Skeletal muscle tissue (tissue), 4 donors: ENCODE data around the gene HLA-E. TPM values are rescaled to one million over a fixed set of nuclear protein-coding genes. Genes with fewer than 3 reads are reported as not detected.
A peak's percentile ranks its signal among the peaks of the same experiment; 100 is the strongest.
"Not testable (repeated sequence)": the region's sequence is repeated elsewhere in the genome, so short reads cannot be mapped to it uniquely, and the experiment has no call there.

Experiments used
- H3K27ac ChIP-seq: one replicate; pipeline ENCODE4 v1.7.0; 2013; ENCODE audit warnings: mild to moderate bottlenecking, low read depth, low read length, inconsistent platforms
- H3K27me3 ChIP-seq, 3 donors: one replicate each; pipeline ENCODE4 v1.7.0; 2013; ENCODE audit warnings: low read length in 3 of 3; ENCODE audit not compliant: control insufficient read depth in 3 of 3, insufficient read depth in 3 of 3
- H3K36me3 ChIP-seq, 3 donors: one replicate each; pipeline ENCODE4 v1.7.0; 2013; ENCODE audit warnings: low read length in 3 of 3; ENCODE audit not compliant: control insufficient read depth in 3 of 3, insufficient read depth in 3 of 3
- H3K4me1 ChIP-seq, 3 donors: one replicate each; pipeline ENCODE4 v1.7.0; 2013; ENCODE audit warnings: low read length in 3 of 3, mild to moderate bottlenecking in 3 of 3; ENCODE audit not compliant: control insufficient read depth in 3 of 3, insufficient read depth in 3 of 3
- H3K4me3 ChIP-seq, 3 donors: one replicate each; pipeline ENCODE4 v1.7.0; 2013; ENCODE audit warnings: low read length in 3 of 3
- H3K9ac ChIP-seq, 3 donors: one replicate each; pipeline ENCODE4 v1.7.0; 2013; ENCODE audit warnings: low read length in 3 of 3, mild to moderate bottlenecking in 3 of 3, moderate library complexity in 2 of 3, low read depth in 1 of 3
- H3K9me3 ChIP-seq, 3 donors: one replicate each; pipeline ENCODE4 v1.7.0; 2013; ENCODE audit warnings: low read length in 3 of 3; ENCODE audit not compliant: control insufficient read depth in 3 of 3
- total RNA-seq: library from RNA; depleted of rRNA; stranded (reverse); fragments of >200 nt; gene quantifications from one replicate; pipeline ENCODE4 v1.2.3, GENCODE V29; 2014
- donor health status: Osteomylitis.

The HLA-E gene
- total RNA-seq, 1 donor from 2014 or later, result 98.6 TPM

DNA sequence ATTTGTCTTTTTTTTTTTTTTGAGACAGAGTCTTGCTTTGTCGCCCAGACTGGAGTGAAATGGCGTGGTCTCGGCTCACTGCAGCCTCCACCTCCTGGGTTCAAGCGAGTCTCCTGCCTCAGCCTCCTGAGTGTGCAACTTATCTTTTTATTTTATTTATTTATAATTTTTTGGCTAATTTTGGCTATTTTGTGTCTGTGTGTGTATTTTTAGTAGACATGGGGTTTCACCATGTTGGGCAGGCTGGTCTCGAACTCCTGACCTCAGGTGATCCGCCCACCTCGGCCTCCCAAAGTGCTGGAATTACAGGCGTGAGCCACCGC is 27.4 kb downstream of the HLA-E start:
- H3K27ac ChIP-seq, result peak overlapping the region; percentile 76
- not testable (repeated sequence) for H3K27me3 ChIP-seq, H3K36me3 ChIP-seq, H3K4me1 ChIP-seq, H3K9me3 ChIP-seq
- peak overlapping the region in 2 of 3 donors; percentile 62 to 69 for H3K4me3 ChIP-seq
- peak overlapping the region in 1 of 3 donors; percentile 63 for H3K9ac ChIP-seq

DNA sequence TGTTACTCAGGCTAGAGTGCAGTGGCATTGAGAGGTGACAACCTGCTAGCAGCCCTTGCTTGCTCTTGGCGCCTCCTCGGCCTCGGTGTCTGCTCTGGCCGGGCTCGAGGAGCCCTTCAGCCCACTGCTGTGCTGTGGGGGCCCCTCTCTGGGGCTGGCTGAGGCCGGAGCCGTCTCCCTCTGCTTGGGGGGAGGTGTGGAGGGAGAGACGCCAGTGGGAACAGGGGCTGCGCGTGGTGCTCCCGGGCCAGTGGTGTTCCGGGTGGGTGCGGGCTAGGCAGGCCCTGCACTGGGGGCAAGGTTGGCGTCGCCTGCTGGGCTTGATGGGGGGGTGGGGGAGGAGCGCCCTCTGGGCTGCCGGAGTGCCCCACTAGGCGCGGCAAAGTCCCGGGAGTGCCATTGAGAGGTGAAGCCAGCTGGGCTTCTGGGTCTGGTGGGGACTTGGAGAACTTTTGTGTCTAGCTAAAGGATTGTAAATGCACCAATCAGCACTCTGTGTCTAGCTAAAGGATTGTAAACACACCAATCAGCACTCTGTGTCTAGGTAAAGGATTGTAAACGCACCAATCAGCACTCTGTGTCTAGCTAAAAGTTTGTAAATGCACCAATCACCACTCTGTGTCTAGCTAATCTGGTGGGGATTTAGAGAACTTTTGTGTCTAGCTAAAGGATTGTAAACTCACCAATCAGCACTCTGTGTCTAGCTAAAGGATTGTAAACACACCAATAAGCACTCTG is 28.6 kb downstream of the HLA-E start:
- not testable (repeated sequence) for H3K9ac ChIP-seq, H3K27ac ChIP-seq, H3K36me3 ChIP-seq, H3K9me3 ChIP-seq, H3K4me1 ChIP-seq, H3K4me3 ChIP-seq, H3K27me3 ChIP-seq

DNA sequence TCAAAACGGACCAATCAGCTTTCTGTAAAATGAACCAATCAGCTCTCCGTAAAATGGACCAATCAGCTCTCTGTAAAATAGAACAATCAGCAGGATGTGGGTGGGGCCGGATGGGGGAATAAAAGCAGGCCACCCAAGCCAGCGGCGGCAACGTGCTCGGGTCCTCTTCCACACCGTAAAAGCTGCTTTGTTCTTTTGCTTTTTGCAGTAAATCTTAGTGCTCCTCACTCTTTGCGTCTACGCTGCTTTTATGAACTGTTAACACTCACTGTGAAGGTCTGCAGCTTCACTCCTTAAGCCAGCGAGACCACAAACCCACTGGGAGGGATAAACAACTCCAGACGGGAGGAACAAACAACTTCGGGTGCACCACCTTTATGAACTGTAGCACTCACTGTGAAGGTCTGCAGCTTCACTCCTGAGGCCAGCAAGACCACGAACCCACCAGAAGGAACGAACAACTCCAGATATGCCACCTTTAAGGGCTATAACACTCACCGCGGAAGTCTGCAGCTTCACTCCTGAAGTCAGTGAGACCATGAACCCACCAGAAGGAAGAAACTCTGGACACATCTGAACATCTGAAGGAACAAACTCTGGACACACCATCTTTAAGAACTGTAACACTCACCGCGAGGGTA is 29.3 kb downstream of the HLA-E start:
- not testable (repeated sequence) for H3K9me3 ChIP-seq, H3K27me3 ChIP-seq, H3K36me3 ChIP-seq, H3K4me1 ChIP-seq, H3K4me3 ChIP-seq, H3K9ac ChIP-seq, H3K27ac ChIP-seq

DNA sequence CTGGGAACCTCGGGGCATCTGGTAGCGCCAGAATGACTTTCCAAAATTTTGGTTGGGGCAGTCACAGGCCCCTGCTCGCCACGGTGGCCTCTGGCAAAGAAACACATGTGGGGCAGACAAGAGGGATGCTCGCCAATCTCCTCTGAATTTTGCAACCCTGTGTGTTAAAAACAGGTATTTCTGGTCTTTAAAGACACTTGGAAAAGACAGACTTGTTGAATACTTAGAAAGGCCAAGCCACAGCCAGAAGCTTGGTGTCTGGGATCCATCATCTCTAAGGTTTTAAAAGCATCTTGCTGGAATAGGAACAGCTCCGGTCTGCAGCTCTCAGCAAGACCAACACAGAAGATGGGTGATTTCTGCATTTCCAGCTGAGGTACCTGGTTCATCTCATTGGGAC is 31.2 kb downstream of the HLA-E start:
- Histone ChIP-seq H3K4me1 (peaks cover 0 to 5% (median 0%) of the 10 kb centered on the region in 3 donors), H3K4me3 (no peak overlapping the region), H3K36me3 (no peaks in the 10 kb centered on the region), H3K27me3 (peaks cover 0 to 3% (median 0%) of the 10 kb centered on the region in 3 donors), H3K9me3 (peaks cover 0 to 3% (median 0%) of the 10 kb centered on the region in 3 donors), H3K9ac (no peak overlapping the region), H3K27ac (no peak overlapping the region)

DNA sequence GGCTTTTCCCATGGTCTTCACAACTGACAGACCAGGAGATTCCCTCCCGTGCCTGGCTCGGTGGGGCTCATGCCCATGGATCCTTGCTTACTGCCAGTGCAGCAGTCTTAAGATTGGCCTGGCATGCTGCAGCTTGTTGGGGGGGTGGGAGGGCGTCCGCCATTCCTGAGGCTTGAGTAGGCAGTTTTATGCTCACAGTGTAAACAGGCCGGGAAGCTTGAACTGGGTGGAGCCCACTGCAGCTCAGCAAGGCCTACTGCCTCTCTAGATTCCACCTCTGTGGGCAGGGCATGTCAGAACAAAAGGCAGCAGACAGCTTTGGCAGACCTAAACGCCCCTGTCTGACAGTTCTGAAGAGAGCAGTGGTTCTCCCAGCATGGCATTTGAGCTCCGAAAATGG is 31.8 kb downstream of the HLA-E start:
- not testable (repeated sequence) for H3K9me3 ChIP-seq, H3K4me3 ChIP-seq, H3K36me3 ChIP-seq, H3K9ac ChIP-seq, H3K4me1 ChIP-seq, H3K27me3 ChIP-seq, H3K27ac ChIP-seq

DNA sequence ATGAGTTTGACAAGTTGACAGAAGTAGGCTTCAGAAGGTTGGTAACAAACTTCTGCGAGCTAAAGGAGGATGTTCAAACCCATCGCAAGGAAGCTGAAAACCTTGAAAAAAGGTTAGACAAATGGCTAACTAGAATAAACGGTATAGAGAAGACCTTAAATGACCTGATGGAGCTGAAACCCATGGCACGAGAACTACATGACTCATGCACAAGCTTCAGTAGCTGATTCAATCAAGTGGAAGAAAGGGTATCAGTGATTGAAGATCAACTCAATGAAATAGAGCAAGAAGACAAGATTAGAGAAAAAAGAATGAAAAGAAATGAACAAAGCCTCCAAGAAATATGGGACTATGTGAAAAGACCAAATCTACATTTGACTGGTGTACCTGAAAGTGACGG is 32.6 kb downstream of the HLA-E start:
- H3K27ac ChIP-seq, H3K4me3 ChIP-seq, H3K27me3 ChIP-seq: not testable (repeated sequence)

DNA sequence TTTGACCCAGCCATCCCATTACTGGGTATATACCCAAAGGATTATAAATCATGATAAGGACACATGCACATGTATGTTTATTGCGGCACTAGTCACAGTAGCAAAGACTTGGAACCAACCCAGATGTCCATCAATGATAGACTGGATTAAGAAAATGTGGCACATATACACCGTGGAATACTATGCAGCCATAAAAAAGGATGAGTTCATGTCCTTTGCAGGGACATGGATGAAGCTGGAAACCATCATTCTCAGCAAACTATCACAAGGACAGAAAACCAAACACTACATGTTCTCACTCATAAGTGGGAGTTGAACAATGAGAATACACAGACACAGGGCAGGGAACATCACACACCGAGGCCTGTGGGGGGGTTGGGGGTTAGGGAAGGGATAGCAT is 37.1 kb downstream of the HLA-E start:
- not testable (repeated sequence) for H3K4me1 ChIP-seq, H3K36me3 ChIP-seq, H3K9me3 ChIP-seq, H3K27ac ChIP-seq, H3K4me3 ChIP-seq, H3K9ac ChIP-seq, H3K27me3 ChIP-seq

More for the DNA sequence above, 32.6 kb downstream of the HLA-E start:
- not testable (repeated sequence) for H3K4me1 ChIP-seq, H3K36me3 ChIP-seq, H3K9ac ChIP-seq, H3K9me3 ChIP-seq

DNA sequence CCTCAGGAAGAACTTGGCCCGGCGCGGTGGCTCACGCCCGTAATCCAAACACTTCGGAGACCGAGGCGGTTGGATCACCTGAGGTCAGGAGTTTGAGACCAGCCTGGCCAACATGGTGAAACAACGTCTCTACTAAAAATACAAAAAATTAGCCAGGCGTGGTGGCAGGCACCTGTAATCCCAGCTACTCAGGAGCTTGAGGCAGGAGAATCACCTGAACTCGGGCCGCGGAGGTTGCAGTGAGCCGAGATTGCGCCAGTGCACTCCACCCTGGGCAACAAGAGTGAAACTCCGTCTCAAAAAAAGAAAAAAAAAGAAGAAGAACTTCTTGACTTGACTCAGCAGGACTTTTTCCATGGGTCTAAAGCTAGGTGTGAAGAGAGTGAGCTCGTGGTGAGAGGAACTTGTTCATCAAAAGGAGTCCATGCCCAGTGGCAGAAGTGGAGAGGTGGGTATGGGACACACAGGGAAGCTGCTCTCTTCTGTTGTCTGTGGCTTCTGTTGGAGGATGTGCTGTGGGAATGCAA is 40.1 kb downstream of the HLA-E start:
- H3K36me3 ChIP-seq, H3K9me3 ChIP-seq, H3K9ac ChIP-seq, H3K4me3 ChIP-seq, H3K27me3 ChIP-seq, H3K4me1 ChIP-seq, H3K27ac ChIP-seq: not testable (repeated sequence)

DNA sequence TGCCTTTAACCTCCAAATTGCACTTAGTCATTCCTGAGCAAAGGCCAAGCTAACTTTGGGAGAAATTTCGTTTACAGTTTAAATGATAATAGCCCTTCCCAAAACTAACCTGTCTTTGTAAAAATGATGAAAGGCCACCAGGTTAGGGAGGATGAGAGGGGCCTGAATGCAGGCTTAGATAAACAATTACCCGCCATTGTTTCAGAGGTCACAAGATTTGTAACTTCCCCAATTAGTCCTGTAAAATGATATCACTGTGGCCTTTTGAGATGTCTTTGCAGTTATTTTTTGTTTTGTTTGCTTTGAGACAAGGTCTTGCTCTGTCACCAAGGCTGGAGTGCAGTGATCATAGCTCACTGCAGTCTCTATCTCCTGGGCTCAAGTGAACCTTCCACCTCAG is 40.7 kb downstream of the HLA-E start:
- H3K27ac ChIP-seq, result no peak overlapping the region

DNA sequence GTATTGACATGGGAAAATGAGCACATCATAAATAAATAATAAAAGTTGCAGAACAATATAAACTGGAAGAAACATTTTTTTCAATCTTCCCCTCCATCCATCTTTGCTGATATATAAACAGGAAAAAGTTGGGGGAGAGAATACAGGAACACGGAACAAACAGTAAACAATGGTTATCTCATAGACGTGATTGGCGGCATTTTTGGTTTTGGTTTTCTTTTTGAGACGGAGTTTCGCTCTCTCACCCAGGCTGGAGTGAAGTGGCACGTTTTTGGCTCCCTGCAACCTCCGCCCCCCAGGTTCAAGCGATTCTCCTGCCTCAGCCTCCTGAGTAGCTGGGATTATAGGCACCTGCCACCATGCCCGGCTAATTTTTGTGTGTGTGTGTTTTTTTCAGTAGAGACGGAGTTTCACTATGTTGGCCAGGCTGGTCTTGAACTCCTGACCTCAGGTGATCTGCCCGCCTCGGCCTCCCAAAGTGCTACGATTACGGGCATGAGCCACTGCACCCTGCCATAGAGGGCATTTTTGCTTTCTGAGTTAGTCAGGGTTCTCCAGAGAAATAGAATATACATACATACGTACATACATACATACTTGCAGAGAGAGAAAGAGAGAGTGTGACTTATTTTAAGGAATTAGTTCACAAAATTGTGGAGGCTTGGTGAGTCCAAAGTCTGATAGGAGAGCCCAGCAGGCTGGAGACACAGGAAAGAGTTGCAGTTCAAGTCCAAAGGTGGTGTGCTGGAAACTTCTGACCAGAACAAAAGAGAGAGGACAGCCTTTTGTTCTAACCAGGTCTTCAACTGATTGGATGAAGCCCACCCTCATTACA is 44.4 kb downstream of the HLA-E start:
- H3K4me3 ChIP-seq, result no peak overlapping the region
- no peaks in the 10 kb centered on the region for H3K9me3 ChIP-seq
- no peak overlapping the region for H3K27ac ChIP-seq
- no peaks in the 10 kb centered on the region for H3K27me3 ChIP-seq
- no peak overlapping the region for H3K9ac ChIP-seq
- H3K4me1 ChIP-seq, result peaks cover 0 to 5% (median 0%) of the 10 kb centered on the region in 3 donors
- no peaks in the 10 kb centered on the region for H3K36me3 ChIP-seq

More for the DNA sequence above, 40.7 kb downstream of the HLA-E start:
- Histone ChIP-seq H3K36me3 (no peaks in the 10 kb centered on the region), H3K9me3 (no peaks in the 10 kb centered on the region), H3K9ac (no peak overlapping the region), H3K4me1 (peaks cover 0 to 5% (median 2%) of the 10 kb centered on the region in 3 donors), H3K4me3 (no peak overlapping the region), H3K27me3 (no peaks in the 10 kb centered on the region)
